ENCODE data around the gene PDXP.

- TF ChIP-seq, protein P1, sequence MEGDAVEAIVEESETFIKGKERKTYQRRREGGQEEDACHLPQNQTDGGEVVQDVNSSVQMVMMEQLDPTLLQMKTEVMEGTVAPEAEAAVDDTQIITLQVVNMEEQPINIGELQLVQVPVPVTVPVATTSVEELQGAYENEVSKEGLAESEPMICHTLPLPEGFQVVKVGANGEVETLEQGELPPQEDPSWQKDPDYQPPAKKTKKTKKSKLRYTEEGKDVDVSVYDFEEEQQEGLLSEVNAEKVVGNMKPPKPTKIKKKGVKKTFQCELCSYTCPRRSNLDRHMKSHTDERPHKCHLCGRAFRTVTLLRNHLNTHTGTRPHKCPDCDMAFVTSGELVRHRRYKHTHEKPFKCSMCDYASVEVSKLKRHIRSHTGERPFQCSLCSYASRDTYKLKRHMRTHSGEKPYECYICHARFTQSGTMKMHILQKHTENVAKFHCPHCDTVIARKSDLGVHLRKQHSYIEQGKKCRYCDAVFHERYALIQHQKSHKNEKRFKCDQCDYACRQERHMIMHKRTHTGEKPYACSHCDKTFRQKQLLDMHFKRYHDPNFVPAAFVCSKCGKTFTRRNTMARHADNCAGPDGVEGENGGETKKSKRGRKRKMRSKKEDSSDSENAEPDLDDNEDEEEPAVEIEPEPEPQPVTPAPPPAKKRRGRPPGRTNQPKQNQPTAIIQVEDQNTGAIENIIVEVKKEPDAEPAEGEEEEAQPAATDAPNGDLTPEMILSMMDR (IDR thresholded peaks at IDR 0.05; ENCODE audit: insufficient read depth, low read depth, low read length): no peak
- TF ChIP-seq EZH2 (IDR thresholded peaks at IDR 0.05; ENCODE audit: insufficient read depth, low read length): no peak
These were observed 22.5 kb downstream of the PDXP start for GRCh38 chr22:37681001-37681424.
